RPMI7951 (cell line): ENCODE measurements around the gene ARNT2. TPM values are rescaled to one million over a fixed set of nuclear protein-coding genes. Genes with fewer than 3 reads are reported as not detected.
"Not testable (repeated sequence)": the region's sequence is repeated elsewhere in the genome, so short reads cannot be mapped to it uniquely, and the experiment has no call there.

Experiments used
- DNase-seq: peaks from one replicate; pipeline ENCODE4 v3.0.0-alpha.2; 2012; ENCODE audit warnings: low read depth
- total RNA-seq: library from RNA; depleted of rRNA; stranded (reverse); fragments of >200 nt; shearing (Covaris generic); gene quantifications from 2 replicates; pipeline ENCODE4 v1.2.3, GENCODE V29; 2014

ARNT2 gene
- total RNA-seq, 1 experiment from 2014 or later = 2.3 TPM

- no peak for DNase-seq
Measured at GRCh38 chr15:80491163-80491847, 87.1 kb downstream of the ARNT2 start.

DNA sequence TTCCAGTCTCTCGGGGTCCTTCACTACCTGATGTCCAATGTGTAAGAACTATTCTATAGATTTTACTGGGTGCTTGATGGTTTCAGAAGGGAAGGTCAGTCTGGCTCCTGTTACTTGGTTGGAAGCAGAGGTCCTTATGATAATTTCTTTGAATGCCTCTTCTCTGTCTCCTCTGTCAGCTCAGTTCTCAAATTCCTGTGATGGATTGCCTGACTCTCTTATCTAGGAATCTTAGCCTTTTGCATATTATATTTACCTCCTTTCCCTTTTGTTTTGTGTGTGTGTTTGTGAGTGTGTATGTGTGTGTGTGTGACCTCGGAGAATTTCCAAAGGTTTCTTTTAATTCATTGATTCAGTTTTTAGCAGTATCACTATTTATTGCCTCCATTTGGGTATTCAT, 88.2 kb downstream of the ARNT2 start:
- no peak for DNase-seq

- no peak for DNase-seq
Measured at GRCh38 chr15:80492874-80493273, 88.7 kb downstream of the ARNT2 start.

GRCh38 chr15:80494351-80494751, 90.2 kb downstream of the ARNT2 start:
- DNase-seq = peak; percentile 85

DNA sequence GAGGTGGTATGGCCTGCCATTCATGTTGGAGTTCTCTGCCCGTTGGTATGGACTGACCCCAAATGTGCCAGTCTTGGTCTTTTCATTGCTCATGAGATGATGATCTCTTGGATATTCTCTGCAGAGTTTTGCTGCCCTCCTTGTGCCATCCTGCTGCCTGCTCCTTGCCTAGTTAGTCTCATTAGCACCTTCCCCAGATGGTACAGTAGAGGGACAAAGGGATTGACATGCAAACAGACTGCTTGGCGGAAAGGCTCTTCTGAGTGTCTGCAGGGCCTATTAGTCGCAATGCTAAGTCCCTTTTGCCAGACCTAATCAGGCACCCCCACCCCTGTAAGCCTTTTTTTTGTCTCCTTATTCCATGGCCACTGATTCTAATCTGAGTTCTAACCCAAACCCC, 90.6 kb downstream of the ARNT2 start:
- no peak for DNase-seq

DNA sequence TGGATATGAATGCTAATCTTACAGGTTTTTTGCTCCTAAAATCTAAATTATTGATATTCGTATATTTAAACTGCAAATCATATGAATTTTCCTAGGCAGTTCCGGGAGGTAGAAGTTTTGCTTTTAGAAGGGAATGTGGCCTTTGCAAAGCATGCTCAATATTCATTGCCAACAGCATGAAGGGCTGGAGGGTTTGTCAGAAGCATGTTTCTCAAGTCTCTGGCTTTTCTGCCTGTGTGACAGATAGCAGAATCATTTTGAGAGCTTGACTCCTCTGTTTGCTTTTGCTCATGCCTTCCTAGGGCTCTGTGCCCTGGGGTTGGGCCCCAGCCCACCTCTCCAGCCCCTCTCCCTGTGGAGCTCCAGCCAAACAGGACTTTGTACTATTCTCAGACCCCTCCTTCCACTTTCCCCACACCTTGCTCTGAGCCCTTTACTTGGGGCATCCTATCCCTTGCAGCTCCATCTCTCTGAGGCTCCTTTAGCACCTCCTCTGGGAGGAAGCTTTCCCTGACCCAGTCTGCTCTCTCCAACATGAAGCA, 91.3 kb downstream of the ARNT2 start:
- DNase-seq = no peak

- no peak for DNase-seq
Measured at GRCh38 chr15:80496096-80496495, 91.9 kb downstream of the ARNT2 start.

- no peak for DNase-seq
Measured at GRCh38 chr15:80497221-80497620, 93.0 kb downstream of the ARNT2 start.

- no peak for DNase-seq
Measured at GRCh38 chr15:80498652-80499051, 94.5 kb downstream of the ARNT2 start.

DNA sequence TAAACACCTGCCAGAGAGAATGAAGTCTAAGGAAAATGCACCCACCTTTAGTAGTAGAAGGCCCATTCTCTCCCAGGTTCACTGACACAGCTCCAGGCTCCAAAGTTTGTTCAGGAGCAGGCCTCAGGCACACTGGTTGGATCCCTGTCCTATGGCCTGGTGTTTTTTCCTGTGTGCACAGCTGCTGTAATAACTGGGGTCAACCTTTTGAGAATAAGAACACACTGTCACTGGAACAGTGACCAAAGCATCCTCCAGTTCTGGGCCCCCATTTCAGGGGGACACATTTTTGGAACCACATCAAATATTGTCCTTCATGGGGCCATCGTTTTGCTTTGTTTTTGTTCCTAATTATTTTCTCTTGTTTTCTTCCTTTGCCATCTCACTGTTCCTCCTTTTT, 95.8 kb downstream of the ARNT2 start:
- no peak for DNase-seq

DNA sequence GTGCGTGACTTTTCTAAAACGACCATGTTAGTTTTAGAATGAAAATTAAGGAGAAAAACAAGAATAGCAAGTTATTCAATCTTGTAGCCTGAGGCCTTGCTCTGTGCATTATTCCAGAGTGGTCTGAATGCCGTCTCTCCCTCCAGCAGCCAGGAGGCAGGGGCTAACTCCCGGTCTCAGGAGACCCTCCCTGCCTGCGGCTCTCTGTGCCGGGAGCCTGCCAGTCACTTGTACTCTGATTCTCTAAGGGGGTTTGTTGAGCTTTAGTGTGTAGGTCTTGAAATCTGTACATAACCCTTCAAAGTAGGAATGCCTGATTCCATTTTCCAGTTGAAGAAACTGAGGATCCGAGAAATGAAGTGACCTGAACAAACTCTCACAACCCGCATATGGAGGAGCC, 97.3 kb downstream of the ARNT2 start:
- no peak for DNase-seq

GRCh38 chr15:80502782-80503181, 98.6 kb downstream of the ARNT2 start:
- DNase-seq = no peak

DNA sequence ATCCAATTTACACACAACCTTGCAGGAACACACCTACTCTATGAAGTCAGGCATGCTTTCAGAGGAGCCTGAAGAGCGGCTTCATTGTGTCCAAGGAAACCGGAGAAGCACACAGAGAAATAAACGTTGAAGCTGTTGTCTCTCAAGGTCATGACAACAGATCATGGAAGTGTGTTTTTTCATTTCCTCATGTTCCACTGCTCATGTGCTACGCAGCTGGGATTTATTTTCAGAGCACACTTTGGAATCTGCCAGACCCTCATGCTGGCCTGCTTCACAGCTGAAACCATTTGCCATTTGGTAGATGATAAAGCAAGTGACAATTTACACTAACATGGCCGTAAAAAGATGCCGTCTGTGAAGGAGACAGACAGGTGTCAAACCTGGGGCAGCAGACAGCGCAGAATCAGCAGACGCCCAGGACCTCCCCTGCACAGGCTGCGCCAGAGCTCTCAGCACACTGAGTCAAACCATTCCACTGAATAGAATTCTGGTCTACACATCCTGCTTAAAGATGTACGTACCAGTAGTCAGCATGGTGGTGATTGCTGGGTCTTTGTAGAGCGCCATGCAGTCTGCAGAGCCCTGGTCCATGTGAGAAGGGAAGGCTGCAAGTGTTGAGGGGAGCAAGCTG, 99.3 kb downstream of the ARNT2 start:
- DNase-seq = no peak

- DNase-seq = no peak
Measured at GRCh38 chr15:80504931-80505330, 100.7 kb downstream of the ARNT2 start.

DNA sequence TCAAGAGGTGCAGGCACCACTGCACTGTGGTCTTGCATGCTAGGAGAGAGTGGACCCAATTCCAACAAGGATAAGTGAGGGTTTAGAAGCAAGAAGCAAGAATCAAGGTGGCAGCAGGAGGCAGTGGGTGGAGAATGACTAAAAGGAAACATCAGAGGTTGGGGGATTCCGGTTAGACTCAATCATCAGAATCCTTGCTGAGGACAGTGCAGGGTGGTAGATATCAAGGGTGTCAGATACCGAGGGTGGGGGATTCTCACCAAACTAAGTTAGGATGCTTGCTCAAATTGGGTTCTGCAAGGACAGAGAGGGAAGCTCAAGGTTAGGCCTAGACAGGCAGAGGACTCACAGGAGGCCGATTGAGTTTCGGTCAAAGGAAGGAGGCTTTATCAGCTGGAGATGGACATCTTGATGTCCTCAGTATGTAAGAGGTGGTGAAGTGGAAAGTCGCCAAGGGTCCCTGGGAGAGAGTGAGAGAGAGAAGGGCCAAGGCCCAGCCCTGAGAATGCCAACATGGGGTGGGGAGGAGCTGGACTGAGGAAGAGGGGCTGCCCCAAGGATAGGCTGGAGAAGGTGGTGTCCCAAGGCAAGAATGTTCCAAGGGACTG, 102.2 kb downstream of the ARNT2 start:
- no peak for DNase-seq

GRCh38 chr15:80507131-80507530, 102.9 kb downstream of the ARNT2 start:
- no peak for DNase-seq

DNA sequence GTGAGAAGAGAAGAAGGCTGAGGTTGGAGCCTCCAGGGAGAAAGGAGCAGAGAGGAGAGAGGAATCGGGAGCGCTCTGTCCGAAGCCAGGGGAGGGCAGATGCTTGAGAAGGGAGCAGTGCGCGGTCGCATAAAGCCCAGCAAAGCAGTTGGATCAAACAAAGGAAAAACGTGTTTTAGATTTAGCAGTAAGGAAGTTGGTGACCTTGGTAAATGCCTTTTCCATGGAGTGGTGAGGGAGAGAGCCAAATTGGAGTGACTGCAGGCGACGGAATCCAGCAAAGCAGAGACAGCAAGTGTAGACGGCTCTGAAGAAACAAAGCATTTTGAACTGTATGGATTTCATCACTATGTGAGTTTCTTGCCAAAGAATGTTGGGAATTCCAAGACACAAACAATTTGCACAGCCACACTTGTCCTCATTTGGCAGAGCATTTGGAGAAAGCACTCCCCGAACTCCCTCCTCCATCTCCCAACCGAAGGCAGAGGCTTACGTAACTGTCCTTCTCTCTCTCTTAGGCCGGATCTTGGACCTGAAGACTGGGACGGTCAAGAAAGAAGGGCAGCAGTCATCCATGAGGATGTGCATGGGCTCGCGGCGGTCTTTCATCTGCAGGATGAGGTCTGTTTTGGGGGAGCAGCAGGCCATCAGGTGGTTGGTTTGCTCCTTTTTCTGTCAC, 103.6 kb downstream of the ARNT2 start:
- DNase-seq = no peak

DNA sequence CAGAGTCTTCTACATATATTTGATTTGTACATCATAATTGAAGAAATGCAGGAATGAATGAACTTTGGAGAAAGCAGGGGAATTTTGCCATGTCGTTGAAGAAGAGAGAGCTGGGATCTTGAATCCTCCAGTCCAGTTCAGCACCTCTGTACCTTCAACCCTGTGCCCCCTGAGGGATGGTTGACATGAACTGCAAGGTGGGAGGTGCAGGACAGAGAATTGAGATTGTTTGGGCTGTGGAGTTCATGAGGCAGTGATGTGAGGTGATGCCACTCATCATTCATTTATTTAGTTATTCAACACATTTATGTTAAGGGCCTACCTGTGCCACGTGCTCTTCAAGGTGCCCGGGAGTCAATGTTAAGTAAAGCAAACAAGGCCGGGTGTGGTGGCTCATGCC, 104.6 kb downstream of the ARNT2 start:
- no peak for DNase-seq

GRCh38 chr15:80509800-80510199, 105.6 kb downstream of the ARNT2 start:
- no peak for DNase-seq

GRCh38 chr15:80510985-80511384, 106.8 kb downstream of the ARNT2 start:
- DNase-seq = not testable (repeated sequence)

GRCh38 chr15:80512726-80513660, 108.8 kb downstream of the ARNT2 start:
- DNase-seq = peak; percentile 43
